ENCODE results near the gene DIS3L. TPM values are rescaled to one million over a fixed set of nuclear protein-coding genes. Genes with fewer than 3 reads are reported as not detected.

DIS3L gene
- total and polyA plus RNA-seq, 2 of the 13 experiments (the other 11 are each of a cell fraction or from before 2014, with no cell fraction given), result 21.0 to 50.5 TPM

GRCh38 chr15:66293419-66294156, at the start of gene DIS3L (continued):
- TF ChIP-seq SNAPC4 (CRISPR knock-in tag; IDR thresholded peaks at IDR 0.05), result no peak
- 0 out of 2 replicates have a peak, but pooled peaks have one; percentile 18 for TF ChIP-seq ZNF766 (CRISPR knock-in tag; IDR thresholded peaks at IDR 0.05; ENCODE audit: borderline replicate concordance)
- no peak for TF ChIP-seq AKNA (CRISPR knock-in tag; IDR thresholded peaks at IDR 0.05; ENCODE audit: borderline replicate concordance)
- TF ChIP-seq ZNF282 (IDR thresholded peaks at IDR 0.05; ENCODE audit: partially characterized antibody), result no peak
- TF ChIP-seq PAX8 (CRISPR knock-in tag; IDR thresholded peaks at IDR 0.05; ENCODE audit: borderline replicate concordance), result no peak
- no peak for TF ChIP-seq RCOR2 (CRISPR knock-in tag; IDR thresholded peaks at IDR 0.05)
- TF ChIP-seq MLX (CRISPR knock-in tag; IDR thresholded peaks at IDR 0.05), result no peak
- 0 out of 2 replicates have a peak, but pooled peaks have one; percentile 49 for TF ChIP-seq E2F5 (CRISPR knock-in tag; conservative IDR thresholded peaks at IDR 0.05)
- TF ChIP-seq ZNF546 (CRISPR knock-in tag; conservative IDR thresholded peaks at IDR 0.05), result peak; percentile 86
- TF ChIP-seq NR1H2 (CRISPR knock-in tag; IDR thresholded peaks at IDR 0.05; ENCODE audit: borderline replicate concordance, low read depth), result no peak
- TF ChIP-seq POLR2A (IDR thresholded peaks at IDR 0.05; ENCODE audit: insufficient read depth in 1 of 2, low read depth in 2 of 2, low read length in 2 of 2), result peak; percentile 54 to 85
- peak; percentile 50; the same call in 1 of the 2 replicates for TF ChIP-seq ZNF709 (CRISPR knock-in tag; IDR thresholded peaks at IDR 0.05)
- TF ChIP-seq LBX2 (CRISPR knock-in tag; IDR thresholded peaks at IDR 0.05; ENCODE audit: borderline replicate concordance), result no peak
- no peak for TF ChIP-seq TEAD2 (CRISPR knock-in tag; IDR thresholded peaks at IDR 0.05)
- TF ChIP-seq ISX (CRISPR knock-in tag; conservative IDR thresholded peaks at IDR 0.05), result no peak; the same call in 1 of the 2 replicates
- peak in 1 of 2 experiments; percentile 74; a peak in 2 of 4 replicates for TF ChIP-seq KLF16 (CRISPR knock-in tag; IDR thresholded peaks at IDR 0.05)
- no peak for TF ChIP-seq U2AF1 (optimal IDR thresholded peaks at IDR 0.05; ENCODE audit: low read depth, low read length)
- TF ChIP-seq PAWR (CRISPR knock-in tag; IDR thresholded peaks at IDR 0.05; ENCODE audit: borderline replicate concordance), result no peak

Measured in HepG2 (cell line).